ENCODE measurements around the gene PLA2G4E. TPM values are rescaled to one million over a fixed set of nuclear protein-coding genes. Genes with fewer than 3 reads are reported as not detected.
A peak's percentile ranks its signal among the peaks of the same experiment; 100 is the strongest.

Gene PLA2G4E
- total and polyA plus RNA-seq, 7 donors = 0.01 to 0.34 (median 0.08) TPM; not detected in 2

DNA sequence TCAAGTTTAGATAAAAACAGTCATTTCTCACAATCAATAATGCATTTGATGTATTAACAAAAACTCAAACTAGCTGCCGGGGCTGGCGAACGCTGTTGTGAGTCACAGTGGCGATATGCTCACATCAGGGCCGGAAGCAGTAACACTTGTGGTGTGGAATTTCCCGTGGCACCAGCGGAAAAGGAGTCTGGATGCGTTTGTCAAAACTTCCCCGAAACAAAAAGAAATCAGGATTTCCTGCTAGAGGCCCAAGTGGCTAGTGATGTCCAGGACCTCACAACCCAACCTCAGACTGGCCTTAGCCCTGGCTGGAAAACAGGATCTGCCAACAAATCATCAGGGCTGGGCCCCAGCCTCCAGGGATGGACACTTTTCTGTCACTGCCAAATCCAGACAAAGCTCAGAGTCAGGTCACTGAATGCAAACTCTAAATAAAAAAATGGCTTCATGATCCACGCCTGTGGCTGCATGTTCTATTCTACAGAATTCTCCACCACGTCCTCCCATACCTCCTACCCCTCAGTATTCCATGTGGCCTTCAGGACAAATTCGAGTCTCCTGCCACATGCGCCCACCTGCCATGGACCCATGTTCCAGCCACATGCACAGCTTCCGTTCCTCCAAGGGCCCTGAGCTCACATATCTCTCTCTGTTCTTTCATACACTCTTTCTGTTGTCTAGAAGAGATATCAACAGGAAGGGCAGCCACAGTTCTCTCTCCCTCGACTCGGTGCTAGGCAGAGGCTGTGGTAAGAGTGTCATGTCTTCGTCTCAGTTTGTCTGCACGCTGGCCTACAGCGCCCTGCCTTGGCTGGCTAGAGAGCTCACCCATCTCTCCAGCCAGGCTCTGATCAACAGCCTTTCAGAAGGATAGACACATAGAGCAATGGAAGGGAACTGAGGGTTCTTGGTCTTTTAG lies 83.9 kb downstream of the PLA2G4E start:
- intact Hi-C loops (cut with DNase I) = no loop called here
- Histone ChIP-seq H3K9me3 (no peaks in the 10 kb centered on the region), H3K27ac (peak overlapping the region; percentile 60), H3K4me3 (no peak overlapping the region), H3K4me1 (peaks cover 20% of the 10 kb centered on the region), H3K36me3 (ENCODE audit: insufficient read depth in 1 of 2, low read depth in 1 of 2) (no peaks in the 10 kb centered on the region), H3K27me3 (ENCODE audit: insufficient read depth in 3 of 3, low read length in 2 of 3) (no peaks in the 10 kb centered on the region)
- TF ChIP-seq, protein P1, sequence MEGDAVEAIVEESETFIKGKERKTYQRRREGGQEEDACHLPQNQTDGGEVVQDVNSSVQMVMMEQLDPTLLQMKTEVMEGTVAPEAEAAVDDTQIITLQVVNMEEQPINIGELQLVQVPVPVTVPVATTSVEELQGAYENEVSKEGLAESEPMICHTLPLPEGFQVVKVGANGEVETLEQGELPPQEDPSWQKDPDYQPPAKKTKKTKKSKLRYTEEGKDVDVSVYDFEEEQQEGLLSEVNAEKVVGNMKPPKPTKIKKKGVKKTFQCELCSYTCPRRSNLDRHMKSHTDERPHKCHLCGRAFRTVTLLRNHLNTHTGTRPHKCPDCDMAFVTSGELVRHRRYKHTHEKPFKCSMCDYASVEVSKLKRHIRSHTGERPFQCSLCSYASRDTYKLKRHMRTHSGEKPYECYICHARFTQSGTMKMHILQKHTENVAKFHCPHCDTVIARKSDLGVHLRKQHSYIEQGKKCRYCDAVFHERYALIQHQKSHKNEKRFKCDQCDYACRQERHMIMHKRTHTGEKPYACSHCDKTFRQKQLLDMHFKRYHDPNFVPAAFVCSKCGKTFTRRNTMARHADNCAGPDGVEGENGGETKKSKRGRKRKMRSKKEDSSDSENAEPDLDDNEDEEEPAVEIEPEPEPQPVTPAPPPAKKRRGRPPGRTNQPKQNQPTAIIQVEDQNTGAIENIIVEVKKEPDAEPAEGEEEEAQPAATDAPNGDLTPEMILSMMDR (IDR thresholded peaks at IDR 0.05) = no peak
- ATAC-seq (peak in 3 of 4 donors; percentile 17 to 41 (median 17)), DNase-seq (peak; percentile 51 to 65)
- WGBS, 3 donors = 62 to 71% (median 69%) methylated on average over 19 of the region's 19 CpGs

DNA sequence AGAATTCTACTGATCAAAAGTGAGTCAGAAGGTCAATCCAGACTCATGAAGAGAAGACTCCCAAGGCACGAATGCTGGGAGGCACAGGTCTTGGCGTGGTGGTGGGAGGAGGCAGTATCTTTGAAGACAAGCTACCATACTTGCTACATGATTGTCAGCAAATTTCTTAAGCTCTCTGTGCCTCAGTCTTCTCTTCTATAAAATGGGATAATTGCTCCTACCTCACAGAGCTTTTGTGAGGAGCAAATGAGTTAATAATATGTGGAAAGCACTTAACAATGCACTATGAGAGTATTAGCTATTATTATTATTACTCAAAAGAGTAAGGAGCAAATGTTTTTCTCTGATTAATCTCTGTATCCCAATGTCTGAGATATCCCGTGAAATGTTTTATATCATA lies 84.7 kb downstream of the PLA2G4E start:
- WGBS, 3 donors = 91 to 94% (median 92%) methylated on average over 3 of the region's 3 CpGs
- TF ChIP-seq, protein P1 (IDR thresholded peaks at IDR 0.05) = no peak
- Histone ChIP-seq H3K4me1 (peaks cover 22% of the 10 kb centered on the region), H3K27me3 (ENCODE audit: insufficient read depth in 3 of 3, low read length in 2 of 3) (no peaks in the 10 kb centered on the region), H3K27ac (peak overlapping the region; percentile 60), H3K4me3 (no peak overlapping the region), H3K36me3 (ENCODE audit: insufficient read depth in 1 of 2, low read depth in 1 of 2) (no peaks in the 10 kb centered on the region), H3K9me3 (no peaks in the 10 kb centered on the region)
- DNase-seq (no peak), ATAC-seq (no peak)
- intact Hi-C loops (cut with DNase I) = no loop called here

DNA sequence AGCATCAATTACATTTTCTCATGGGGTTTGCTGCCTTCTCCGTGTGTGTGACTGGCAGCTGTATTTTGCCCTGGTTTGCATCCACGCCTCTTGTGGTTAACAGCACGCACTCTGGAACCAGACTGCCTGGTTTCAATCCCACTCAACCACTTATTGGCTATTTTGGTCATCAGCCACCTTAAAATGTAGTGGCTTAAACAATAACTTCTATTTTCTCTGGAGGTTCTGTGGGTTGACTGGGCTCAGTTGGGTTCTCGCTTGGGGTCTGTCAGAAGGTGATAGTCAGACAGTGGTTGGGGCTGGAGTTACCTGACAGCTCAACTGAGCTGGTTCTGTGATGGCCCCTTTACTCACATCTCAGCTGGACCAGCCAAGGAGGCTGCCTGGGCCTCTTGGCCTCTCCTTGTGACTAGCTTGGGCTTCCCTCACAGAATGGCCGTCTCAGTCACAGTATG lies 85.2 kb downstream of the PLA2G4E start:
- TF ChIP-seq, protein P1 (IDR thresholded peaks at IDR 0.05) = no peak
- H3K4me3 ChIP-seq = no peak overlapping the region
- DNase-seq = no peak
- WGBS, 3 donors = 71 to 80% (median 72%) methylated on average over 5 of the region's 5 CpGs
- ATAC-seq = no peak
- no peaks in the 10 kb centered on the region for H3K27me3 ChIP-seq (ENCODE audit: insufficient read depth in 3 of 3, low read length in 2 of 3)
- H3K27ac ChIP-seq = peak overlapping the region; percentile 60
- H3K9me3 ChIP-seq = no peaks in the 10 kb centered on the region
- H3K4me1 ChIP-seq = peaks cover 27% of the 10 kb centered on the region
- intact Hi-C loops (cut with DNase I) = no loop called here
- no peaks in the 10 kb centered on the region for H3K36me3 ChIP-seq (ENCODE audit: insufficient read depth in 1 of 2, low read depth in 1 of 2)

DNA sequence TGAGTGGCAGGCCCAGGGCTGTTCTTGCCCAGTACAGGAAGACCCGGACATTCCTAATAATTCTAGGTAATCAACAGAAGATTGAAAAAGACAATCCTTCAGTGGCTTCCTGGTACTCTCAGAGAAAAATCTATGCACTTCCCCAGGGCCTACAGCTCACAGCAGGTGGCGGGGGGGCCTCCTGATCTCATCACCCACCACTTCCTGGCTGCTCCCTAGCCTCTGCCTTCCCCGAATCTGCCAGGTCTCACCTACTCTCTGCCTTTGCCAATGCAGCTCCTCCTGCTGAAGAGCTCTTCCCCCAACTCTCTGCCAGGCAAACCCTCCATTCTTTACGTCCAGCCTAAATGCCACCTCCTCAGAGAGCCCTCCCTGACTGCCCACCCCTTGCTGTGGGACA lies 86.0 kb downstream of the PLA2G4E start:
- 62 to 79% (median 65%) methylated on average over 4 of the region's 4 CpGs for WGBS, 3 donors
- Histone ChIP-seq H3K27me3 (ENCODE audit: insufficient read depth in 3 of 3, low read length in 2 of 3) (no peaks in the 10 kb centered on the region), H3K4me3 (no peak overlapping the region), H3K36me3 (ENCODE audit: insufficient read depth in 1 of 2, low read depth in 1 of 2) (no peaks in the 10 kb centered on the region), H3K4me1 (peaks cover 35% of the 10 kb centered on the region), H3K9me3 (no peaks in the 10 kb centered on the region), H3K27ac (peak overlapping the region; percentile 53)
- DNase-seq (no peak), ATAC-seq (no peak)
- intact Hi-C loops (cut with DNase I) = no loop called here
- TF ChIP-seq, protein P1 (IDR thresholded peaks at IDR 0.05) = no peak
